Kidney epithelial cell (primary cell): ENCODE measurements around the gene PPAN. TPM values are rescaled to one million over a fixed set of nuclear protein-coding genes. Genes with fewer than 3 reads are reported as not detected.

ENCODE experiments used
- DNase-seq: peaks from one replicate; pipeline ENCODE4 v3.0.0-alpha.2; 2010; ENCODE audit warnings: low read depth
- H3K27me3 ChIP-seq: 2 replicates; pipeline ENCODE4 v1.6.0; 2011; ENCODE audit warnings: low read length; ENCODE audit not compliant: control insufficient read depth, insufficient read depth
- H3K36me3 ChIP-seq: 2 replicates; pipeline ENCODE4 v1.5.1; 2011; ENCODE audit warnings: low read length; ENCODE audit not compliant: control insufficient read depth, insufficient read depth
- H3K4me3 ChIP-seq: 2 replicates; pipeline ENCODE4 v1.5.1; 2011; ENCODE audit warnings: low read depth, mild to moderate bottlenecking, control low read depth, low read length
- CTCF ChIP-seq: IDR thresholded peaks from 2 replicates; pipeline ENCODE4 v1.5.1; 2011; ENCODE audit warnings: mild to moderate bottlenecking, moderate library complexity, low read length, control low read depth, inconsistent platforms; ENCODE audit not compliant: insufficient read depth, poor library complexity, severe bottlenecking
- total RNA-seq: library from RNA; depleted of rRNA; stranded (reverse); fragments of >200 nt; gene quantifications from 2 replicates; pipeline ENCODE4 v1.2.3, GENCODE V29; 2015

Gene PPAN
- total RNA-seq, 1 donor from 2014 or later, result 63.4 TPM

GRCh38 chr19:10074153-10074552, 32.0 kb upstream of the PPAN start:
- no peak for DNase-seq
- TF ChIP-seq CTCF, result peak; percentile 13
- H3K27me3 ChIP-seq, result peaks cover 4% of the 10 kb centered on the region
- no peak overlapping the region for H3K4me3 ChIP-seq
- H3K36me3 ChIP-seq, result no peaks in the 10 kb centered on the region

- TF ChIP-seq CTCF, result no peak
- DNase-seq, result no peak
- H3K27me3 ChIP-seq, result peaks cover 2% of the 10 kb centered on the region
- H3K4me3 ChIP-seq, result no peak overlapping the region
- no peaks in the 10 kb centered on the region for H3K36me3 ChIP-seq
These were observed 29.6 kb upstream of the PPAN start for GRCh38 chr19:10076535-10076934.

- Histone ChIP-seq H3K4me3 (no peak overlapping the region), H3K27me3 (peaks cover 2% of the 10 kb centered on the region), H3K36me3 (no peaks in the 10 kb centered on the region)
- TF ChIP-seq CTCF, result no peak
- no peak for DNase-seq
These were observed 27.8 kb upstream of the PPAN start for GRCh38 chr19:10078329-10078728.

GRCh38 chr19:10079031-10079453, 27.1 kb upstream of the PPAN start:
- Histone ChIP-seq H3K36me3 (no peaks in the 10 kb centered on the region), H3K27me3 (peaks cover 2% of the 10 kb centered on the region), H3K4me3 (no peak overlapping the region)
- TF ChIP-seq CTCF, result no peak
- DNase-seq, result no peak

- Histone ChIP-seq H3K27me3 (peaks cover 2% of the 10 kb centered on the region), H3K4me3 (no peak overlapping the region), H3K36me3 (no peaks in the 10 kb centered on the region)
- no peak for DNase-seq
- TF ChIP-seq CTCF, result no peak
These were observed 22.3 kb upstream of the PPAN start for GRCh38 chr19:10083911-10084310.

- no peak overlapping the region for H3K4me3 ChIP-seq
- no peak for DNase-seq
- H3K27me3 ChIP-seq, result no peaks in the 10 kb centered on the region
- TF ChIP-seq CTCF, result no peak
- no peaks in the 10 kb centered on the region for H3K36me3 ChIP-seq
These were observed 21.4 kb upstream of the PPAN start for GRCh38 chr19:10084803-10085202.
